Stimulated activated CD4-positive, alpha-beta T cell treated with anti-CD3 and anti-CD28 coated beads, Interleukin-4, amount 100 ng/mL, for 24 hours (primary cell): Measurements from ENCODE around the gene VIPR2.
"Not testable (repeated sequence)": the region's sequence is repeated elsewhere in the genome, so short reads cannot be mapped to it uniquely, and the experiment has no call there.

Source experiments
- DNase-seq: peaks from one replicate; pipeline ENCODE4 v3.0.0-alpha.2; 2020

VIPR2 gene

DNA sequence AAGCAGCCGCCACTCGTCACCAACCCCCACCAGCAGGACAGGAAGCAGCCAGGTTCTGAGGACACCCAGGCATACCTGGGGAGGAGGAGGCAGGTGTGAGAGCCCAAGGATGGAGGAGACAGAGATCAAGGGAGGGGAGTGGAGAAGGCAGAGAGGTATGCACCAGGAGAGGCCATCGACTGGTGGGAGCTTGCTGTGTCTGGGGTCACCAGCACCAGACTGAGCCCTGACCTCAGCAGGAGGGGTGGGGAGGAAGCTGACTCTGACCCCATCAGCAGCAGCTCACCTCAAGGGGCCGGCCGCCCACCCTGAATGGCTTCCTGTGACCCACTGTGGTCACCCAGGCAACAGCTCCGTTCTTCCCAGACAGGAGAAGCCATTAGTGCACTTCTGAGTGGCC is 7.8 kb downstream of the VIPR2 start:
- no peak for DNase-seq

DNA sequence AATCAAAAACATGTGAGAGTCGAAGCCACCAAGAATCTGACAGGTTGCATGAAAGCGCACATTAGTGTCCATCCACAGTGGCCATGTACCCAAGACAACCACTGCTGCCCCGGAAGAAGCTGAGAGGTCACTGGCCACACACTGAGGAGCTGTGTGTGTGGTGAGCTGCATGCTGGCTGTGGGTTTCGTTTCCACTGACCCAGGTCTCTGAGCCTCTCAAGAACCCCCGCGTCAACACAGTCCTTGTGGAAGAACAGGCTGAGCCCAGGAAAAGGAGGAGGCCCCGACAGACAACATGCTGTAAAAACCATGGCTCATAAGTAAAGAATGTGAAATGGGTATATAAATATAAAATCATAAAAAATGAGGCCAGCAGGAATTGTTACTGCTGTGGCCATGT is 8.2 kb downstream of the VIPR2 start:
- DNase-seq = no peak

- no peak for DNase-seq
Observed at GRCh38 chr7:159136013-159136412, 8.7 kb downstream of the VIPR2 start.

DNA sequence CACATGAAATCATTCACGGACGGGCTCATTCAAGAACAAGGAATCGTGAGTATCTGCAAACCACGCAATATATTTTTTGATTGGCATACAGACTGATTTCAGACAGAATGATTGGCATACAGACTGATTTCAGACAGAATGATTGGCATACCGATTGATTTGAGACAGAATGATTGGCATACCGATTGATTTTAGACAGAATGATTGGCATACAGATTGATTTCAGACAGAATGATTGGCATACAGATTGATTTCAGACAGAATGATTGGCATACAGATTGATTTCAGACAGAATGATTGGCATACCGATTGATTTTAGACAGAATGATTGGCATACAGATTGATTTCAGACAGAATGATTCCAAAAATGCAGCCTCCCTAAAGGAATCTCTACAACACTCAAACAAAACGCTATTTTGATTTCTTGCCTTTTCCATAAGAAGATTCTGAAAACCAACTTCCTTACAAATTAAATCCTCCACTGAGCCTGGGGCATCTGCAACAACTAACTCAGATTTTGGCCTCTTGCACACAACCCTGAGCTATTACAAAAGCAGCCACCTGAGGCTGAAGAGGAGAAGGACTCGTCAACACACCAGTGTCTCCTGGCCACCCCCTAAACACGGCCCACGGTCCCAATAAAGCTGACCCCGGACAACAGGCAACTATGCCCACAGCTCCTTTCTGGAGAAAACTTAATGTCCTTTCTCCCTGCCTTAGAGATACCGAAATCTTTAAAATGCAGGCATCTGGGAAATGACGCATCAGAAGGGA is 11.8 kb downstream of the VIPR2 start:
- not testable (repeated sequence) for DNase-seq

GRCh38 chr7:159130820-159131219 is 13.8 kb downstream of the VIPR2 start:
- DNase-seq = no peak

GRCh38 chr7:159130199-159130775 is 14.4 kb downstream of the VIPR2 start:
- DNase-seq = no peak

DNA sequence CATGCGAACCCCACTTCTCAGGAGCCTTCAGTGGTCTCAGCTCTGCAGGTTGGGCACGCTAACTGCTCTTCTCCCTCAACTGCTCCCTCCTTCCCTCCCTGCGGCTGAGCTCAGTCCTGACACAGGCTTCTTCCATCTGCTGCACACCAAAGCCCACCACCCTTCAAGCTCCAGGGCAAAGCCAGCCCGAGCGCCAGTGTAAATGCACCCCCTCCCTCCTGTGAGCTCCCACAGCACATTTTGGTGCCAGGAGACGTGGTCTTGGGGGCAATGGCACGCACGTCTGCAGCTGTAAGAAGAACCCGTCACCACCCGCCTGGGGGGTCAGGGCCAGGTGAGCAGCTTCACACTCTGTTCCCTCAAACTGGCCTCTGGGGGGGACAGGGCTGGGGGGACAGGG is 15.9 kb downstream of the VIPR2 start:
- DNase-seq = no peak

DNA sequence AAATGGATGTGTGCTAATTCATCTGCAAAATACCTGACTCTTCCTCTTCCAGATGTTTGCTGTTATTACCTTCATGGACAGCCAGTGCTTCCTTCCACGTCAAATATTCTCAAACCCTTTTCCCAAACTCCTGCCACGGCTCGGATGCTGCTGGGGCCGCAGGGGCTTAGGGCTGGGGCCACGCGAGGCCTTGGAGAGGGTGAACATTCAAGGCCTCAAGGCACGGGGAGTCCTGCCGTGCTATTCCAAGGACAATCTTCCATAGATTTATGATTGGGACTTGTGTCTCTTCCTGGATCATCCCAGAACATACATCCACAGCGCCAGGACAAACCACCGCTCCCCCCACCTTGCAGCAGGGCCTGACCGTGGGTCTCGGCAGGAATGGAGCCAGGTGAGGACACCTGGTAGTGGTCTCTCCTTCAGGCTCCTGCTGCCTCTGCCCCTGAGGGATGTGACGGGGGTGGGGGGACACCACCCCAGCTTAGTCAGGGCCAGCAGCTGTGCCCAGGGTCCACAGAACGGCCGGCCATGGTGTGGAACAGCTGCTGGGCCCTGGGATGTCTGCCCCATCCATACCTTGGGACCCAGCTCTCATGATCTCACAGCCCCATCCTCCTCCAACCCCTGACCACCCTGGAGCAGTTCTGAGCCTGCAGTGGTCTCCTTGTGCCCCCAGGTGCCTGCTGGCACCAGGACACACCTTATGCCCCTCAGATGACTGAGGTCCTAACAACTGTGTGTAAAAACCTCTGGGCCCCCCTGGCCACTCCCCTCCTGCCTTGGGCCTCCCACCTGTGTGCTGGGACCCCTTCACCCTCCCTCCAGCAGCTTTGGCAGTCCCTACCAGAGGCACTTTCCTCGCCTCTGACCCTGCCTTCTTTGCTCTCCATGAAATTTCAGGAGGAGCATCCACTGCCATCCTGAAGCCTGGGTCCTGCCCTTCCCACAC is 16.7 kb downstream of the VIPR2 start:
- DNase-seq = no peak

DNA sequence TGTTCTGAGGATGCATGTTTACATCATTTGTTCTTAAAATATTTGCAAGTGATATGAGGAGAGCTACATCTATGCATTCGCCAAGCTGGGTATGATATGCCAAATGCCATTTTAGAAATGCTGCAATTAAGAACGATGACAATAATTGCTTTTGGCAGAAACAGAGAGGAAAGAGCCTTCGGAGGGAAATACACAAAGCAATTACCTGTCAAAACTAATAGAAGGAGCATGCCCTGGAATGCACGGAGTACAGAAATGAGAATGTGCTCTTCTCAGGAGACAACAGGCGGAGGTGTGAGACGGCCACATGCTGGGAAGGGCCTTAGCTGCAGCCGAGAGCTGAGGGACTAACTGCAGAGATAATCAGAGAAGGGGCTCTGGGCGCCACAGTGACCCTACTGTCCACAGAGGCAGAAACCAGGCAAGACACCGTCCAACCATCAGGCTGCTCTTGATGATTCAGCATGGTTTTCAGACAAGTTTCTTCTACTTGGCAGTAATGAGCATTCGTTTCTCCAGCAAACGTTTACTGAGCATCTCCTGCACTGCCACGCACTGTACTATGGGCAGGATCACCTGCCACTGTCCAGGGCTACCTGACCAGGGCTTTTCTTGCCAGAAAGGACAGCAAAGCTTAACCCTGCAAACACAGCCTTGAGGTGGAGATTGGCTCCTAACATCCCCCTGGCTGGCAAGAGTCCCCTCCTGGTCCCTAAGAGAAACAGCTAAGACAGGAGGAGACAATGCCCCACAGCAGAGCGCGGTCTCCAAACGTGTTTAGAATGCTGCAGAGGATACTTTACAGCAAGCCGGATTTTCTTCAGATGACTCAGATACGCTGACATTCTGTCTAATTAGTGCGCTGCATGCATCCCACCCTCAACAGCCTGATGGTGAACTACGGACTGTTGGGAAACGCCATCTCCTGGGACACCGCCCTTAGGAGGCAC is 18.1 kb downstream of the VIPR2 start:
- no peak for DNase-seq

GRCh38 chr7:159125955-159126270 is 18.8 kb downstream of the VIPR2 start:
- DNase-seq = no peak

DNA sequence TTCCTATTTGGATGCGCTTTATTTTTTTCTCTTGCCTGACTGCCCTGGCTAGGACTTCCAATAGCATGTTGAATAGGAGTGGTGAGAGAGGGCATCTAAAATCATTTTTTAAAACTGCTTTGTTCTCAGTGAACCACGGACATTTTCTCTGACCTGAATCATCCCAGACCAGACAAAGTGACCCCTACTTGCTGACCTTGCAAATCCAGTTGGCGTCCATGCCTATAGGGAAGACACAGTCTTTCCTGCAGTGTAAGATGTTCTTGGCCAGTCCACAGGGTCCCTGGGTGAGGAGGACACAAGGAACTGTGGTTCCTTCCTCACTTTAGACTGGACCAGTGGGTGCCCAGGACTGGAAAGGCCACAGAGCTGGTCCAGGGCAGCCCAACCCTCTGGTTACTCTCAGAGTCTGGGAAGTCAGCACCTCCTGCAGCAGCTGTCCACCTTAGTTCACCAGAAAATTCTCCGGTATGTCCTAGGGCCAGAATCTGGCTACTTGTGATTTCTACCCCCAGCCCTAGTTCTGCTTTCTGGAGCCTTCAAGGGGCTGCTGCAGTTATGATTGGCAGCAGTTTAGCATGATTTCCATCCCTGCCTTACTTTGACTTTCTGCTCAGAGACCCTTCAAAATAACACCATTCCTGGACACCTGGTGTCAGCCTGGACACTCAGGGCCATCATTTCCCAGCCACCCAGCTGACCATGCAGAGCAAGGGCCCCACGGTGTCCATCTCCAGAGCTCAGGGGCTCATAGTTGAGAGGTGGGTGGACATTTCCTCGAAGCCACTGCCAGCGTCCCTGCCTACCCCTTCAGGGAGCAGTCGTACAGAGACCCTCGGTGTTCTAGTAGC is 19.3 kb downstream of the VIPR2 start:
- no peak for DNase-seq

DNA sequence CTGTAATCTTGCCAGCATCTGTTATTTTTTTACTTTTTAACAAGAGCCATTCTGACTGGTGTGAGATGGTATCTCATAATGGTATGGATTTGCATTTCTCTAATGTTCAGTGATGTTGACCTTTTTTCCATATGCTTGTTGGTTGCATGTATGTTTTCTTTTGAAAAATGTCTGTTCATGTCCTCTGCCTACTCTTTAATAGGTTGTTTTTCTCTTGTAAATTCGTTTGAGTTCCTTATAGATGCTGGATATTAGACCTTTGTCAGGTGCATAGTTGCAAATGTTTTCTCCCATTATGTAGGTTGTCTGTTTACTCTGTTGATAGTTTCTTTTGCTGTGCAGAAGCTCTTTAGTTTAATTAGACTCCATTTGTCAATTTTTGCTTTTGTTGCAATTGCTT is 20.9 kb downstream of the VIPR2 start:
- not testable (repeated sequence) for DNase-seq

- DNase-seq = not testable (repeated sequence)
Observed at GRCh38 chr7:159123294-159123693, 21.4 kb downstream of the VIPR2 start.

DNA sequence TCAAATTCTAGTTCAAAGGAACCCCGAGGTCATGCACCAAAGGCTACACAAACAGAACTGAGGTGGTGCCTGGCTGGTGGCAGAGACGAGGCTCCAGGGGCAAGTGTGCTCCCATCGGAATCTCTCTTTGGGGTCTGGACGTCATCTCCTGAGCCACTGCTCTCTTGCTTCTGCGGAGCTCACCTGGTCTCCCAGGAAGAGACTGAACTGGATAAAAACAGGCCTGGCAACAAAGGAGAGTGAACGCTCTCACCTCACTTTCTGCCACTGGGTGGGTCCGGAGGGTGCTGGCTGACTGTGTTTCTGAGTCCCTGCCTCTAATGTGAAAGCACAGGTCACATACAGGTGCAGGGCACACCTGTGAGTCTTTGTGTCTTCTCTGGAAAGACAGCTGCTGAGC is 22.4 kb downstream of the VIPR2 start:
- no peak for DNase-seq

- DNase-seq = no peak
Observed at GRCh38 chr7:159121476-159121875, 23.2 kb downstream of the VIPR2 start.

DNA sequence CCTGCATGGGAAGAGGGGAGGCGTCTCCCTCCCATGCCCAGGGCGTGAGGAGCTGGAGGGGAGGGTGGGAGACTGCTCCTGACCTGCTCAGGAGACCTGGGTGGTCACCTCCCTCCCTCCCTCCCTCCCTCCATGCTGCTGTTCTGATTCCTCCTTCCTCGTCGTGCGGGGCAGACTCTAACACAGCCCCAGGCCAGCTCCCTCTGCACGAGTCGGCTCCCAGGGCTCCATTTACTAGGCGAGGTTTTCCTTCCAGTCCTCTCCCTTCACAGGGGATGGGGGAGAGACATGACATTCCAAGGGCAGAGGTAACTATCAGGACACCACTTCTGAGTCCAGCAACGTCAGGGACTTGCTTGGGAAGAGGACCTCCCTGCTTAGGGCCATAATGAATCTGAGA is 23.6 kb downstream of the VIPR2 start:
- no peak for DNase-seq

DNA sequence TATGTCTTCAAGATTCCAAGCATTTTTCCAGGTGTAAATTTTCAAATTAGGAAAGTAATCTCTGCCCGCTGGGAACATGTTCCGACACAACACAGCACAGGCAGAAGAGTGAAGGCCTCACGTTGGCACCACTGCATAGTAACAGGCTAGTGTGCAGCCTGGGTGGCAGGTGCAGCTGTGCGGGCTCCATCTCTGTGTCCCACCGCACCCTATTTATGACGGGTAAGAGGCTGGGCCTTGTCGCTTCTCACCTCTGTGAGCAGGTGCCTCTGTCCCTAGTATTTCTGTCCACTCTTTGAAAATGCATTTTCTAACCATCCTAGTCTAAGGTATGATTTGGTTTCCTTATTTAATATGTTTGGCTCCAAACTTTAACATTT is 24.1 kb downstream of the VIPR2 start:
- no peak for DNase-seq

- no peak for DNase-seq
Observed at GRCh38 chr7:159119851-159120539, 24.7 kb downstream of the VIPR2 start.

DNA sequence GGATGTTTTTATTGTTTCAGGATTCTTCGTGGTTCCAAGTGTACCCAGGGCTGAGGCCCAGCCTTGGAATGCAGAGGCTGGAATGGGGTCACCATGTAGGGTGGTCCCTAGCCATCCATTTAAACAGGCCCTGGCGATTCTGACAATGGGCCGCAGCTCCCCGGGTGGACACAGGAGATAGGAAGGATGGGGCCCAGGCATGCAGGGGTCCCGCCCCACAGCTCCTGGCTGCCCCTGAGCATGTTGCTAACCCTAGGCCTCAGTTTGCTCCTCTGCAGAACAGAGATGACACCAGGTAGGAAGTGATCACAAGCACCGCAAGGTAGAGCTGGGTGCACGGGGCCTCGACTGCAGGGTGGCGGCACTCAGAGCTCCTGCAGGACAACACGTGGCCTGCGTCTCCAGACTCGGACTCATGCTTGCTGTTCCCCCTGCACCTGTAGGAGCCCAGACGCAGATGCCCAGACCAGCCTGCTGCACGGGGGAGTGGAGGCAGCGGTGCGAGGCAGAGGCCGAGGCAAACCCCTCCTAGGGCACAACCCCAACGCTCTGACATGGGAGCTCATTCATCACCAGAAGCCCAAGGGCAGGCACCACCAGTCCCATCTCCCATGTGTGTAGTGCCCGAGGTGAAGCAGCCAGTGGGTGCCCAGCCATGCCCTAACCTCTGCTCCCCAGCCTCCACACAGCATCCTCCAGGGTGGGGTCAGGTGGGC is 25.5 kb downstream of the VIPR2 start:
- no peak for DNase-seq

- no peak for DNase-seq
Observed at GRCh38 chr7:159118623-159119022, 26.0 kb downstream of the VIPR2 start.
